Activated CD4-positive, CD25-positive, alpha-beta regulatory T cell treated with anti-CD3 and anti-CD28 coated beads, Interleukin-2, amount 50 U/mL, for 72 hours (primary cell): ENCODE data around the gene ACO1.

Experiments
- DNase-seq: peaks from one replicate; pipeline ENCODE4 v3.0.0; 2021

The ACO1 gene

DNA sequence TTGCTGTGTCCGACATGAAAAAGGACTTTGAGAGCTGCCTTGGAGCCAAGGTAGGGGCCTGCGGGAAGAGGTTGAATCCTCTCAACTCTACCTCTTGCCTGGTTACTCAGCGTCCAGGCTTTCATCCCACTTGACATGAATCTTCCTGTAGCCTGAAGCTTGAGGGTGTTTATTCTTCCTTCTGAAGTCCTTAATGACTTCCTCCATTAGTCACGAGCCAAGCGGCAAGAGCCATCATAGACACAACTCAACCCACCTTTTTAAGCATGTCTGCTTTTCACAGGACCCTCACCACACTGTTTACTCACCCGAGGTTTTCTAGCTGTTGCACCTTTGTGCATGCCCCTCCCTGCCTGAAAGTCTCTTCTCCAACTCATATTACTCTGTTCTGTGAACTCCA lies 40.2 kb downstream of the ACO1 start:
- DNase-seq, result no peak

- no peak for DNase-seq
Measured at GRCh38 chr9:32426278-32426939, 42.0 kb downstream of the ACO1 start.

GRCh38 chr9:32427111-32427873 lies 42.8 kb downstream of the ACO1 start:
- DNase-seq, result no peak

DNA sequence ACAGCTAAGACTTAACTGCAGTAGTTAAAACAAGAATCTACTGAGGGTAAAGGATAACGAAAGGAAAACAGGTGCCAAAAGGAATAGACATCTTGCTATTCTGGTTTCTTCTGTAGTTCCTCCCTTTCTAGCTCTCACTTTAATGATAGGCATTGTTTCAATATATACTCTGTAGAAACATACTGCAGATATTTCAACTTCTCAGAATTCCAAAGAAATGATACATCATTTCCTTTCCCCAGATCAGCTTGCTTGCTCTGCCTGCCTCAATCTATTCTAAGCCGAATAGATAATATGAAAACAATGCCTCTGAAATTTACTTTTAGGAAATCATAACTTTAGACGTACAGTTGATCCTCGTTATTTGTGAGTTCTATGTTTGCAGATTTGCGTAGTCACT lies 46.3 kb downstream of the ACO1 start:
- no peak for DNase-seq

- no peak for DNase-seq
Measured at GRCh38 chr9:32431196-32431595, 46.8 kb downstream of the ACO1 start.

DNA sequence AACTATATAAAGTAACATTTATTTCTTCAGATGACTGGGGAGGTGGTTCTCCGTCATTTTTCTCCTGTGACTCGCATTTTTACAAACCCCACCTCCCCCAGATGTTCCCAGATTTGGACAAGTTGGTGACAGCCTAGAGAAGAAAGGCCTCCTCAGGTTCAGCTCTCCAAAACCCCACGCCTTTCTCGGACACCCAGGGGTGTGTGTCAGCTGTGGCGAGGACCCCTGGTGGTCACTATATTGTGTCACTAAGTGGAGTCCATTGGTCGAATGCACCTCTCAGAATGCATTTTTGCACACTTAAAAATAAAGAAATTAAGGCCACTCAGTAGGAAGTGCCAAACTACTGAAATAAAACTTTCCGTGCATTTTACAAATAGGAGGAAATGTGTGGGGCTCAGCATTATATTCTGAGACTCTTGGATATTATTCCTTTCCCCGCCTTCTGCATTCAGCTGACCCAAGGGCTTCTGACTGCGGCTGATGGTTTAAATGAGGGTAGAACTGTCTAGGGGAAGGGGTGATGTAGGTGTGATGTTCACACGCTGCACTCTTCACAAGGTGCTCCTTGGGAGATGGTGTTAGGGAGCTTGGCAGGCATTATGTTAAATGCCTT lies 47.6 kb downstream of the ACO1 start:
- no peak for DNase-seq

DNA sequence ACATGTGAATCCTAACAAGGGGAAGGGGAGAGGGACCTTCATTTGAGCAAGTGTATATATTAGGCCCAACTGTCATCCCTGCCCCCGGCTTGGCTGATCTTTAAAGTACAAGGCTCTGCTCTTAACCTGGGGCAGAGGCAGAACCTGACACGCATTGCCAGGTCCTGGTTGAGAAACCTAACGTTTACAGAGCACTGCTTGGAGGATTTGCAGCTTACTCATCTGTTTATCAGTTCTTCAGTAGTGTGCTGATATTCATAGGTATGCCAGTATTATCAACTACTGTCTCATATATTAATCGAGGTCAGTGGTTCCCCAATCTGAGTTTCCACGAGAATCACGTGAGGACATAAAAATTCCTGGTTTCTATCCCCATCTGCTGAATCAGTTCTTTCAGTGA lies 50.4 kb downstream of the ACO1 start:
- no peak for DNase-seq

- DNase-seq, result no peak
Measured at GRCh38 chr9:32441678-32442077, 57.2 kb downstream of the ACO1 start.

- no peak for DNase-seq
Measured at GRCh38 chr9:32442433-32442832, 58.0 kb downstream of the ACO1 start.

- DNase-seq, result no peak
Measured at GRCh38 chr9:32449969-32450368, 65.5 kb downstream of the ACO1 start.

GRCh38 chr9:32454280-32454679 lies 69.8 kb downstream of the ACO1 start:
- no peak for DNase-seq

- no peak for DNase-seq
Measured at GRCh38 chr9:32455738-32456137, 71.3 kb downstream of the ACO1 start.

GRCh38 chr9:32456564-32456963 lies 72.1 kb downstream of the ACO1 start:
- DNase-seq, result no peak

DNA sequence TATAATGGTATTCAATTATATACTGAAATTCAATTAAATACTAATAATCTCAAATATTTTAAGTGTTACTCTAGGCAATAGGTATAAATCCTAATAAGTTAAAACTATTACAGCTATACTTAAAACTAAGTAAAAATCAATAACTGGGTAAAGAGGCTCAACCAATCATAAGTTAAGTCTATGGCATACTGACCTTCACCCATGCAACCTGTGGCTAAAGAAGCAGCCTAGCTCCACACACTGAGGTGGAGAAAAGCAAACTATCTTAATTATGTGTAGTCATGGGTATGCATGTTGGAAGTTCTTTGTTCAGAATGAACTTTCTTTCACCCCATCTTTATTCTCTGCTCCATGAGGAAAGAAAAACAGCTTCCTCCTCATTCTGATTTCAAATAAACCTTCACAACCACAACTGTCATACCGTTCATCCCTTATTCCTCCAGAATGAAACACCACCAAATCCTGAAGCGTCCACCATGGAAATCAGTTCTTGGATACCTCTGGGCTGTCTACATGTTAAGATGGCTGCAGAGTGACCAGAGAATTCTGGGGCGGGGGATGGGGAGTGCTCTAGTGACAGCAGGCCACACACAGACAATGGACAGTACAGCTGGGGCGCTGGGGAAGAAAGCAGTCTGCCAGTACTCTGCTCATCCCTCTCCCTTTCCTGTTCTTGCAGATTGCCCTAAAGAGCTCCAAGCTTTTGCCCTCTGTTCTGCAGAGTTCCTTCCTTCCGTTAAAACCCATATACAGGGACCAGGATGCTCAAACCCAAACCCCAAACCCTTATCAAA lies 79.3 kb downstream of the ACO1 start:
- DNase-seq, result no peak

DNA sequence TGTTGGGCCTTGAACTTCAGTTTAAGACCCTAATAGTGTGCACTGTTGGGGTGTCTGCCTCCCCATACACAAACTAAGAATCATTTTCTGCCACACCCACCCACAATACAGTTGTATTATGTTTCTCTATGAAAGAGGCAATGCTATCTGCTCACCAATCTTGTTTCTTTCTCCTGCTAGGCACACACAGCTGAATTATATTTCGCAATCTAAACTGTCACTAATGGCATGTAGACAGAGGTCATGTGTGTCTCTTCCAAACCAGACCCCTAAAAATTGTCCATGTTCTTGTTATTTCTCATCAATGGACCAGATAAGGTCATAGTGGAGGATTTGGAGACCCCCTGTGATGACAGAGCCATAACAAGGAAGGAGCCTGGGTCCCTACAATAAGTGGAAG lies 84.3 kb downstream of the ACO1 start:
- no peak for DNase-seq

DNA sequence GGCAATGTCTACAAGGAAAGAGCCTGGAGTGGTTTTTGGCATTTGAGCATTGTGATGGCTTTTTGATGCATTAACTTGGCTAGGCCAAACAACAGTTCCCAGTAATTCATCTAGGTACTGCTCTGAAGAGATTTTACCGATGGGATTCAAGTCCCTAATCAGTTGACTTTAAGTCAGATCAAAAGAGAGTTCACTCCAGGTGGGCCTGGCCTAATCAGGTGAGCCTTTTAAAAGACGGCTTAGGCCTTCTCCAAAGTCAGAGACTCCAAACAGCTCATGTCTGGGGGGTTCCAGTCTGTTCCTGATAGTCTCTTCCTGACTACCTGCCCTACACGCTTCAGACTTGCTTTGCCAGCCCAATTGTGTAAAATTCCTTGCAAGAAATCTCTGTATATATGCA lies 87.9 kb downstream of the ACO1 start:
- no peak for DNase-seq

DNA sequence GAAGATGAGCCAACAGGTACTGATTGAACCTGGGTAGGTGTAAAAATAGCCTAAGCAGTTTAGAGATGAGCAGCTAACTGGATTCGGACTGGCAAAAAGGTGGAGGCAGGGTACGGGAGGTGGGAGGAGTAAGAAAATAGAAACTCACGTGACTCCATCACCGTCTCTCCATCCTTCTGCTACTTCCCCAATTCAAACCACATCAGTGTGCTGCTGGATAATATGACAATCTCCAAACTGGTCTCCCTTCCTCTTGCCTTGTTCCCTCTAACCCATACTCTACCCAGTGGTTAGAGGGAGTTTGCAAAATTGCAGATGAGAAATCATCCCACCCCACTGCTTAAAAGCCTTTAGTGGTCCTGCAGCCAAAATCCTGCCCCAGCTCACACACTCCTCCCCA lies 98.9 kb downstream of the ACO1 start:
- DNase-seq, result no peak

DNA sequence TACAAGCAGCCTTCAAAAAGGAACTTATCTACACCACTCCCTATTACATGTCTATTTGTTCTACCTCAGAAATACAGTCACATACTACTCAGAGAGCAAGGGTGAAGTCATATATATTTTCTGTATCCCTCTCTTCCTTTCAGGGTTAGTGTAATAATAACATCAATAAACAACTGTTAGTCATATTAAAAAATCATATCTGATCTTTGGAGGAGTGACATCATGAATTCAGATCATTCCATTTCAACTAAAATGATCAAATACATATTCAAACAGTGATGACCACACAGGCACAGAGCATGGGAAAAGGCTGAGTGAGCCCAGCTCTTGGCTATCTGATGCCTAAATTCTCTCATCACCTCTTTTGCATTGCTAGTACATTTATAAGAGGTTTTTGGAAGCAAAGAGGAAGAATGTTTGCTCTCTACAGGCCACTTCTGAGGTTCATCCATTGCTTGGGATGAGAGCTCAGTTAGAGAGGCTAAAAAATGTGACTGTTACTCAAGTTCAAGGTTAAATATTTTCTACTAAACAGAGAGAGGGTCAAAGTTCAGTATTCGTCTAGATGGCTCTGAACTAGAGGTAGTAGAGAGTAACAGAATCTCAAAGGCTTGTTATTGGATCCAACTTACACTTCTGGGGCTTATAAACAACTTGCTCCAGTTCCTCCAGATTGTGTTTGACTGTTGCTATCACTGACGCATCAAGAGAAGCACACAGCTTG lies 102.6 kb downstream of the ACO1 start:
- no peak for DNase-seq

DNA sequence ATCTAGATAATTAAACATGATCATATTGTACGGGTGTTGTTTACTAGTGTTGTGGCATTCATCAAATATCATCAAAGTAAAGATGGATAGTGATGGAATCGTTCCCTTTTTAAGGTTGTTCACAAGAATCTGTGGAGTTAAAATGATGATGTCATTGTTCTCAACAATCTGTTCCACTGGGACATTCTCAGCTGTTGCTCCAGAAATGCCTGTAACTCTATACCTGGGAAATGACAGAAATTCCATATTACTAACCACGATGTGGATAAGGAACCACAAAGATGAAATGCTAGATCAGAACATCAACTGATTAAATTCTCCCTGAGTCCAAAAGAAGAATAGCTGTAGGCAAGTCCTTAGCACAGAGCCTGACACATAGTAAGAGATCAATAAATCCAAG lies 103.5 kb downstream of the ACO1 start:
- DNase-seq, result no peak

DNA sequence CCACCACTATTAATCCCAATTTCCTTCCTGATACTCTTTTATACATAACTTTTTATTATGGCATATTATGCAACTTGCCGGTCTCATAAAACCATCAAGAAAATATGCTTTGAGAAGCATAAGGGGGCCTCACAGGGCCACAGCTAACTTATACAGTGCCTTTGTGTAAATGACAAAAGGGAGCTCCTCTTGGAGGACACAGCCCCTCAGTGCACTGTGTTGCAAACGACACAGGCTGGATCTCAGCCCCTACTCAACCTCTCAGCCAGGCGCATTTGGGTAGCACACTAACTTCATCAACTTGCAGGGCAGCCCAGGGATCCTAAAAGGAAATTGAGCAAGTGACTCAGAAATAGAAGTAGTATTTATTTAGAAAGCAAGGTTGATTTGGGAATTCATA lies 106.2 kb downstream of the ACO1 start:
- DNase-seq, result no peak

GRCh38 chr9:32497921-32498320 lies 113.5 kb downstream of the ACO1 start:
- DNase-seq, result no peak

DNA sequence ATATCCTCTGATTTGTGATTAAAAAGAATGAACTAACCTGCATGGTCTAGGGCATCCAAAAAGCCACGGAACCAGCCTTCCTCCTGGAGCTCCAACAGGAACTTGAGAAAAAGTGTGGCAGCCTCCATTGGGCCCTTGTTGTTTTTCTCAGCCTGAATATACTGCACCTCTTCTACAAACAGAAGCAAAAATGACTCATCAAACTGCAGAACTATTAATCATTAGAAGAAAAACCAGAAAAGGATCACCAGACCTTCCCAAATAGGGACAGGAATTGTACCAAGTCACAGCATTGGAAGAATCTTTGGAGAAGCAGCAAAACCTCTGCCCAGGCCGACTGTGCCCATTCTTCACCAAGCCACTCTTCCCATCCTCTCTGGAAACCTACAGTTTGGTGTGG lies 116.3 kb downstream of the ACO1 start:
- DNase-seq, result no peak

DNA sequence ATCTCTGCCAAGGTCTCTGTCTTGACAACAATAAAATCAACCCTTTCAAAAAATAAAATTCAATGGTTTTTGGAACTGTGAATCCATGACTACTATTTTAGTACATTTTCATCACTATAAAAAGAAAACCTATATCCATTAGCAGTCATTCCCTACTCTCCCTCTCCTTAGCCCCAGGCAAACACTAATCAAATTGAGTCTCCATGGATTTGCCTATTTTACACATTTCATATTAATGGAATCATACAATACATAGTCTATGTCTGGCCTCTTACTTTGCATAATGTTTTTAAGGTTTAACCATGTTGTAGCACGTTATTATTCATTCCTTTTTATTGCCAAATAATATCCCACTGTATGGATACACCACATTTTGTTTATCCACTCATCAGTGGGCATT lies 117.4 kb downstream of the ACO1 start:
- DNase-seq, result no peak
